Neural cell (in vitro differentiated cells): Measurements from ENCODE around the gene MYLK. TPM values are rescaled to one million over a fixed set of nuclear protein-coding genes. Genes with fewer than 3 reads are reported as not detected.

Experiments used
- H2AFZ ChIP-seq: fragments of 200-600, 300-800 bp; sonication (generic), shearing (Covaris generic); 2 replicates; pipeline ENCODE4 v1.6.0; 2014; ENCODE audit warnings: low read depth, mild to moderate bottlenecking, antibody characterized with exemption, low read length, moderate library complexity
- H3F3A ChIP-seq: fragments of 200-600 bp; shearing (Covaris generic); 2 replicates; pipeline ENCODE4 v1.6.1; 2016; ENCODE audit warnings: mild to moderate bottlenecking, moderate library complexity, mixed read lengths, antibody characterized with exemption, low read length; ENCODE audit not compliant: insufficient read depth, poor library complexity, severe bottlenecking
- H3K27ac ChIP-seq: fragments of 200-600, 300-800 bp; sonication (generic), shearing (Covaris generic); 2 replicates; pipeline ENCODE4 v1.5.1; 2014; ENCODE audit warnings: mild to moderate bottlenecking, low read length, moderate library complexity
- H3K27me3 ChIP-seq: fragments of 300-800, 200-600 bp; sonication (generic), shearing (Covaris generic); 2 replicates; pipeline ENCODE4 v1.6.0; 2014; ENCODE audit warnings: mild to moderate bottlenecking, low read depth, low read length, moderate library complexity; ENCODE audit not compliant: insufficient read depth
- H3K36me3 ChIP-seq: fragments of 300-800, 200-600 bp; sonication (generic), shearing (Covaris generic); 2 replicates; pipeline ENCODE4 v1.5.1; 2014; ENCODE audit warnings: mild to moderate bottlenecking, antibody characterized with exemption, low read length, moderate library complexity; ENCODE audit not compliant: insufficient read depth
- H3K4me2 ChIP-seq: fragments of 300-800, 200-600 bp; sonication (generic), shearing (Covaris generic); 2 replicates; pipeline ENCODE4 v1.6.0; 2014; ENCODE audit warnings: mild to moderate bottlenecking, low read length
- H3K4me3 ChIP-seq: fragments of 300-800, 200-600 bp; sonication (generic), shearing (Covaris generic); 2 replicates; pipeline ENCODE4 v1.5.1; 2014; ENCODE audit warnings: mild to moderate bottlenecking, low read length, moderate library complexity
- H3K79me2 ChIP-seq: fragments of 200-600 bp; shearing (Covaris generic); replicated peaks from 2 replicates; pipeline ENCODE4 v1.6.0; 2014; ENCODE audit warnings: mild to moderate bottlenecking, low read length, moderate library complexity; ENCODE audit not compliant: insufficient read depth
- H3K9ac ChIP-seq: fragments of 300-800, 200-600 bp; sonication (generic), shearing (Covaris generic); 2 replicates; pipeline ENCODE4 v1.6.1; 2016; ENCODE audit warnings: mild to moderate bottlenecking, low read length, mixed read lengths
- H3K9me2 ChIP-seq: fragments of 200-600 bp; shearing (Covaris generic); 2 replicates; pipeline ENCODE4 v1.6.1; 2016; ENCODE audit warnings: mild to moderate bottlenecking, low read length, mixed read lengths; ENCODE audit not compliant: insufficient read depth
- H3K9me3 ChIP-seq: fragments of 200-600, 300-800 bp; sonication (generic), shearing (Covaris generic); 2 replicates; pipeline ENCODE4 v1.6.1; 2016; ENCODE audit warnings: mild to moderate bottlenecking, mixed run types, low read length, moderate library complexity, mixed read lengths
- H4K20me1 ChIP-seq: fragments of 200-600 bp; shearing (Covaris generic); 2 replicates; pipeline ENCODE4 v1.6.1; 2016; ENCODE audit warnings: mild to moderate bottlenecking, mixed run types; ENCODE audit not compliant: insufficient read depth
- CTCF ChIP-seq: fragments of 450-650 bp; IDR thresholded peaks from 2 replicates; pipeline ENCODE4 v1.5.1; 2014; ENCODE audit warnings: antibody characterized with exemption, mild to moderate bottlenecking, moderate library complexity; ENCODE audit not compliant: poor library complexity, severe bottlenecking
- EP300 ChIP-seq: fragments of 450-650 bp; conservative IDR thresholded peaks from 2 replicates; pipeline ENCODE4 v1.6.1; 2014; ENCODE audit warnings: antibody characterized with exemption, mild to moderate bottlenecking, moderate library complexity; ENCODE audit not compliant: poor library complexity, severe bottlenecking
- EZH2 ChIP-seq: fragments of 200-600, 300-800 bp; shearing (Covaris generic), sonication (generic); IDR thresholded peaks from 2 replicates; pipeline ENCODE4 v1.6.1; 2014; ENCODE audit warnings: antibody characterized with exemption, low read length, borderline replicate concordance, mild to moderate bottlenecking; ENCODE audit not compliant: insufficient read depth, poor library complexity, severe bottlenecking
- MXI1 ChIP-seq: fragments of 450-650 bp; conservative IDR thresholded peaks from 2 replicates; pipeline ENCODE4 v1.6.1; 2014; ENCODE audit warnings: antibody characterized with exemption, mild to moderate bottlenecking; ENCODE audit not compliant: poor library complexity, severe bottlenecking
- POLR2AphosphoS5 ChIP-seq: IDR thresholded peaks from 2 replicates; pipeline ENCODE4 v1.6.1; 2012
- RAD21 ChIP-seq: fragments of 450-650 bp; conservative IDR thresholded peaks from 2 replicates; pipeline ENCODE4 v1.6.1; 2014; ENCODE audit warnings: antibody characterized with exemption, mild to moderate bottlenecking, moderate library complexity
- REST ChIP-seq: IDR thresholded peaks from 2 replicates; pipeline ENCODE4 v1.6.1; 2012; ENCODE audit warnings: borderline replicate concordance
- SMC3 ChIP-seq: fragments of 450-650 bp; conservative IDR thresholded peaks from 2 replicates; pipeline ENCODE4 v1.6.1; 2014; ENCODE audit warnings: antibody characterized with exemption, mild to moderate bottlenecking, moderate library complexity; ENCODE audit not compliant: poor library complexity
- TAF1 ChIP-seq: IDR thresholded peaks from 2 replicates; pipeline ENCODE4 v1.6.1; 2012; ENCODE audit warnings: low read depth
- polyA plus RNA-seq: library from polyadenylated mRNA; depleted of rRNA; stranded (reverse); fragments of >200 nt; gene quantifications from 2 replicates; pipeline ENCODE4 v1.2.3, GENCODE V29; 2014

Gene MYLK
- polyA plus RNA-seq, 1 donor from 2014 or later, result 0.43 TPM

- Histone ChIP-seq H3K4me3 (no peak overlapping the region), H3K9me3 (no peaks in the 10 kb centered on the region), H3K27ac (no peak overlapping the region), H3K36me3 (no peaks in the 10 kb centered on the region), H3F3A (no peaks in the 10 kb centered on the region), H4K20me1 (no peaks in the 10 kb centered on the region), H3K4me2 (no peak overlapping the region), H3K9me2 (no peaks in the 10 kb centered on the region), H3K79me2 (no peaks in the 10 kb centered on the region), H2AFZ (no peak overlapping the region), H3K27me3 (no peaks in the 10 kb centered on the region), H3K9ac (no peak overlapping the region)
- no peak for TF ChIP-seq MXI1
Observed at GRCh38 chr3:123624302-123624701, 259.8 kb downstream of the MYLK start.

GRCh38 chr3:123623346-123623880 lies 260.7 kb downstream of the MYLK start:
- H3K4me2 ChIP-seq, result no peak overlapping the region
- no peaks in the 10 kb centered on the region for H3K9me2 ChIP-seq
- no peaks in the 10 kb centered on the region for H3K36me3 ChIP-seq
- no peaks in the 10 kb centered on the region for H3F3A ChIP-seq
- H2AFZ ChIP-seq, result no peak overlapping the region
- no peaks in the 10 kb centered on the region for H3K9me3 ChIP-seq
- no peaks in the 10 kb centered on the region for H4K20me1 ChIP-seq
- no peak overlapping the region for H3K27ac ChIP-seq
- H3K27me3 ChIP-seq, result no peaks in the 10 kb centered on the region
- no peak overlapping the region for H3K9ac ChIP-seq
- no peaks in the 10 kb centered on the region for H3K79me2 ChIP-seq
- H3K4me3 ChIP-seq, result no peak overlapping the region
- TF ChIP-seq TAF1, result no peak
- no peak for TF ChIP-seq CTCF
- TF ChIP-seq RAD21, result no peak
- TF ChIP-seq EZH2, result no peak
- no peak for TF ChIP-seq MXI1
- no peak for TF ChIP-seq REST
- TF ChIP-seq SMC3, result no peak
- no peak for TF ChIP-seq EP300
- TF ChIP-seq POLR2AphosphoS5, result no peak

- H4K20me1 ChIP-seq, result no peaks in the 10 kb centered on the region
- H3K9ac ChIP-seq, result no peak overlapping the region
- H3K27me3 ChIP-seq, result no peaks in the 10 kb centered on the region
- no peak overlapping the region for H3K4me3 ChIP-seq
- H2AFZ ChIP-seq, result no peak overlapping the region
- H3K27ac ChIP-seq, result no peak overlapping the region
- TF ChIP-seq MXI1 (no peak), TAF1 (no peak), RAD21 (no peak), EP300 (no peak), CTCF (no peak), REST (no peak), SMC3 (no peak), EZH2 (no peak), POLR2AphosphoS5 (no peak)
- H3K9me3 ChIP-seq, result no peaks in the 10 kb centered on the region
- H3F3A ChIP-seq, result no peaks in the 10 kb centered on the region
- H3K9me2 ChIP-seq, result no peaks in the 10 kb centered on the region
- no peaks in the 10 kb centered on the region for H3K36me3 ChIP-seq
- no peak overlapping the region for H3K4me2 ChIP-seq
- no peaks in the 10 kb centered on the region for H3K79me2 ChIP-seq
Observed at GRCh38 chr3:123622766-123623165, 261.4 kb downstream of the MYLK start.
